Measurements from ENCODE around the gene RCAN3.
"Not testable (repeated sequence)": the region's sequence is repeated elsewhere in the genome, so short reads cannot be mapped to it uniquely, and the experiment has no call there.

RCAN3 gene

GRCh38 chr1:24452922-24453485 lies 49.6 kb upstream of the RCAN3 start (continued):
- no peak for TF ChIP-seq TSHZ2 (CRISPR knock-in tag; IDR thresholded peaks at IDR 0.05)

GRCh38 chr1:24454673-24455072 lies 48.0 kb upstream of the RCAN3 start:
- ATAC-seq, result no peak
- TF ChIP-seq CREB5 (CRISPR knock-in tag; IDR thresholded peaks at IDR 0.05; ENCODE audit: low read depth), result no peak

GRCh38 chr1:24455272-24455671 lies 47.4 kb upstream of the RCAN3 start:
- no peak for ATAC-seq
- no peak for TF ChIP-seq RARB (CRISPR knock-in tag; IDR thresholded peaks at IDR 0.05)

GRCh38 chr1:24457866-24458265 lies 44.8 kb upstream of the RCAN3 start:
- TF ChIP-seq TCF4 (CRISPR knock-in tag; IDR thresholded peaks at IDR 0.05; ENCODE audit: borderline replicate concordance) (no peak), ZNF8 (CRISPR knock-in tag; IDR thresholded peaks at IDR 0.05) (no peak), ZNF565 (CRISPR knock-in tag; conservative IDR thresholded peaks at IDR 0.05; ENCODE audit: low read depth) (no peak), SNAI2 (CRISPR knock-in tag; IDR thresholded peaks at IDR 0.05) (no peak), ZNF70 (CRISPR knock-in tag; IDR thresholded peaks at IDR 0.05) (no peak), ISL1 (CRISPR knock-in tag; IDR thresholded peaks at IDR 0.05) (no peak), TSHZ2 (CRISPR knock-in tag; IDR thresholded peaks at IDR 0.05) (no peak), ZFP3 (CRISPR knock-in tag; IDR thresholded peaks at IDR 0.05) (no peak), OSR1 (CRISPR knock-in tag; IDR thresholded peaks at IDR 0.05) (no peak), RARB (CRISPR knock-in tag; IDR thresholded peaks at IDR 0.05) (no peak), TOX (CRISPR knock-in tag; IDR thresholded peaks at IDR 0.05; ENCODE audit: borderline replicate concordance) (no peak), ARNTL (CRISPR knock-in tag; IDR thresholded peaks at IDR 0.05; ENCODE audit: borderline replicate concordance, low read depth) (no peak)
- ATAC-seq, result no peak

- no peak for TF ChIP-seq CSRNP3 (CRISPR knock-in tag; IDR thresholded peaks at IDR 0.05)
- no peak for TF ChIP-seq TSHZ2 (CRISPR knock-in tag; IDR thresholded peaks at IDR 0.05)
- no peak for TF ChIP-seq ESRRG (CRISPR knock-in tag; IDR thresholded peaks at IDR 0.05)
- no peak for TF ChIP-seq ZFP30 (CRISPR knock-in tag; IDR thresholded peaks at IDR 0.05)
- no peak for TF ChIP-seq ARNTL (CRISPR knock-in tag; IDR thresholded peaks at IDR 0.05; ENCODE audit: borderline replicate concordance, low read depth)
- TF ChIP-seq TCF4 (CRISPR knock-in tag; IDR thresholded peaks at IDR 0.05; ENCODE audit: borderline replicate concordance), result no peak
- no peak for TF ChIP-seq ISL1 (CRISPR knock-in tag; IDR thresholded peaks at IDR 0.05)
- TF ChIP-seq BACH2 (CRISPR knock-in tag; IDR thresholded peaks at IDR 0.05; ENCODE audit: borderline replicate concordance), result no peak
- no peak for TF ChIP-seq TOX (CRISPR knock-in tag; IDR thresholded peaks at IDR 0.05; ENCODE audit: borderline replicate concordance)
- TF ChIP-seq ZFP3 (CRISPR knock-in tag; IDR thresholded peaks at IDR 0.05), result no peak
- no peak for TF ChIP-seq PPARA (CRISPR knock-in tag; IDR thresholded peaks at IDR 0.05; ENCODE audit: borderline replicate concordance)
- ATAC-seq, result no peak
Measured at GRCh38 chr1:24459551-24460266, 42.9 kb upstream of the RCAN3 start.

GRCh38 chr1:24462128-24462527 lies 40.5 kb upstream of the RCAN3 start:
- not testable (repeated sequence) for ATAC-seq
